HCT116 (cell line): Measurements from ENCODE around the gene PCAT7.

ENCODE experiments used
- CTCF ChIP-seq, 3 experiments: fragments of 200-600 bp in 1 of 3; sonication (generic) in 1 of 3; IDR thresholded peaks in 2 of 3; conservative IDR thresholded peaks in 1 of 3; 2 replicates each; pipeline ENCODE4 v1.5.1; 2012 to 2017; ENCODE audit warnings: low read depth in 2 of 3, low read length in 2 of 3, antibody characterized with exemption in 1 of 3, borderline replicate concordance in 1 of 3, control low read depth in 1 of 3, mild to moderate bottlenecking in 1 of 3, mixed read lengths in 1 of 3, mixed run types in 1 of 3, moderate library complexity in 1 of 3; ENCODE audit not compliant: insufficient read depth in 1 of 3
- EZH2 ChIP-seq: fragments of 200-600 bp; sonication (generic); IDR thresholded peaks from 2 replicates; pipeline ENCODE4 v1.6.1; 2017; ENCODE audit warnings: antibody characterized with exemption, mixed run types
- JUND ChIP-seq: IDR thresholded peaks from 2 replicates; pipeline ENCODE4 v1.6.1; 2012
- POLR2A ChIP-seq: IDR thresholded peaks from 2 replicates; pipeline ENCODE4 v1.7.0; 2011; ENCODE audit warnings: borderline replicate concordance; ENCODE audit not compliant: insufficient read depth, insufficient read length; ENCODE audit errors: extremely low read depth
- RAD21 ChIP-seq: IDR thresholded peaks from 2 replicates; pipeline ENCODE4 v1.6.1; 2012; ENCODE audit warnings: low read depth, mild to moderate bottlenecking
- YY1 ChIP-seq: IDR thresholded peaks from 2 replicates; pipeline ENCODE4 v1.6.1; 2011; ENCODE audit warnings: low read length, low read depth, moderate library complexity, mild to moderate bottlenecking; ENCODE audit not compliant: insufficient replicate concordance; ENCODE audit errors: extremely low read depth
- ZBTB33 ChIP-seq: IDR thresholded peaks from 2 replicates; pipeline ENCODE4 v1.6.1; 2011; ENCODE audit warnings: mild to moderate bottlenecking, low read length, moderate library complexity; ENCODE audit not compliant: insufficient replicate concordance; ENCODE audit errors: extremely low read depth

- TF ChIP-seq CTCF (IDR thresholded peaks at IDR 0.05 in 2 of 3, conservative IDR thresholded peaks at IDR 0.05 in 1 of 3; ENCODE audit: borderline replicate concordance in 1 of 3, insufficient read depth in 1 of 3, low read depth in 2 of 3, low read length in 2 of 3) (no peak), POLR2A (no peak), RAD21 (no peak), YY1 (no peak), EZH2 (no peak), ZBTB33 (no peak), JUND (no peak)
Observed at GRCh38 chr9:94563548-94563947, 8.7 kb downstream of the PCAT7 start.
